ENCODE results near the gene ZNF322. TPM values are rescaled to one million over a fixed set of nuclear protein-coding genes. Genes with fewer than 3 reads are reported as not detected.
A peak's percentile ranks its signal among the peaks of the same experiment; 100 is the strongest.

ZNF322 gene
- polyA plus RNA-seq, 1 donor: 24.8 TPM

GRCh38 chr6:26623339-26623859, 36.1 kb downstream of the ZNF322 start:
- Histone ChIP-seq H3K4me3 (ENCODE audit: low read length) (no peak overlapping the region), H3K9me3 (ENCODE audit: control insufficient read depth, low read depth, low read length) (no peaks in the 10 kb centered on the region), H3K4me1 (ENCODE audit: control insufficient read depth, insufficient read depth, low read length) (no peaks in the 10 kb centered on the region), H3K27ac (ENCODE audit: low read length) (no peak overlapping the region), H3K36me3 (ENCODE audit: control insufficient read depth, insufficient read depth, low read length) (no peaks in the 10 kb centered on the region), H3K27me3 (ENCODE audit: control insufficient read depth, insufficient read depth, low read length) (peaks cover 4% of the 10 kb centered on the region)
- DNase-seq: no peak
- WGBS (ENCODE audit: insufficient coverage, low lambda C conversion rate): no CpG with 5 or more reads among the region's 1 CpG

DNA sequence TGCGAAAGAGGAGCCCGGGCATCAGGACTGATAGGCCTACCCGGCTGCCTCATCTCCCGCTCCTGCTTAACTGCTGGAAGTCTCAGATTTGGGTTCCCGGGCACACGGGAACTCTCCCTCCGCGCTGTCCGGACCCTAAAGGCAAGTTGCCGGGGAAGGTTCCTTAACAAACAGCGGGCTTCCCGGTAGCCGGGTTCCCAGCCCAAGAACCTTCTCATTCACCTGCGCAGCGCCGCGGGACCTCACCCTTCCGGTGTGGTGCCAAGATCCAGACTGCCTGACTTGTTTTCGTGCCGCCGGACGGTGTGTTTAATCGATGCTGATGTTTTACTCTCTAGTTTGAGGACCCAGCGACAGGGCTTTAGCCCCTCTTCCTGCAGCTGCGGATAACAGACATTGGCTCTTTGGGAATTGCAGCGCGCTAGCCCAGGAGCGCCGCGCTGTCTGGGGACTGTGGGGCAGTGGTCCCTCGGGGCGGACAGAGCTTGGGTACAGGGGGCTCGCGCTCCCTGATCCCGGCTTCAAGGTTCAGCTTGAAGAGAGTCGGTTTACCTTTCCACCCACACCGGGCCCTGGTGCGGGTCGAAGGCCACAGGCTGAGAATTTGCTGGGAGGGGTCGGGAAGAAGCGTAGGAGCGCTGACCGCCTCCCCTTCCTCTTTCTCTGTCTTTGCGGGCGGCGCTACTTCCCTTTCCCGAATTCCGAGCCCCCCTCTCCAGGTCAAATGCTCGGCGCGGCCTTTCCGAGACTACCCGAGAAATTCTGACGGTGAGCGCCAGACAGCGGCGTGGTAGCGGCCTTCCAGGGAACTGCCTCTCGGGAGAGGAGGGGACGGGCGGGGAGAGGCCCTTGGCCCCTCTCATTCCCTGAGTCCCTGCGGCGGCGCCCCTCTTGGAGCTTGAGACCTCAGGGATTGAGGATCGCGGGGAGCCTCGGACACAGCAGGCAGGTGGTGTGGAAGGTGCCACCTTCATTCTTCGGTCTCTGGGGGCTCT, 45.6 kb downstream of the ZNF322 start:
- no peaks in the 10 kb centered on the region for H3K36me3 ChIP-seq (ENCODE audit: control insufficient read depth, insufficient read depth, low read length)
- H3K4me1 ChIP-seq (ENCODE audit: control insufficient read depth, insufficient read depth, low read length): peaks cover 4% of the 10 kb centered on the region
- peaks cover 3% of the 10 kb centered on the region for H3K9me3 ChIP-seq (ENCODE audit: control insufficient read depth, low read depth, low read length)
- peaks cover 53% of the 10 kb centered on the region for H3K27me3 ChIP-seq (ENCODE audit: control insufficient read depth, insufficient read depth, low read length)
- peak in 1 of 2 donors; percentile 41 for DNase-seq
- peak overlapping the region; percentile 37 for H3K4me3 ChIP-seq (ENCODE audit: low read length)
- WGBS (ENCODE audit: insufficient coverage, low lambda C conversion rate): no CpG with 5 or more reads among the region's 68 CpGs
- H3K27ac ChIP-seq (ENCODE audit: low read length): no peak overlapping the region

DNA sequence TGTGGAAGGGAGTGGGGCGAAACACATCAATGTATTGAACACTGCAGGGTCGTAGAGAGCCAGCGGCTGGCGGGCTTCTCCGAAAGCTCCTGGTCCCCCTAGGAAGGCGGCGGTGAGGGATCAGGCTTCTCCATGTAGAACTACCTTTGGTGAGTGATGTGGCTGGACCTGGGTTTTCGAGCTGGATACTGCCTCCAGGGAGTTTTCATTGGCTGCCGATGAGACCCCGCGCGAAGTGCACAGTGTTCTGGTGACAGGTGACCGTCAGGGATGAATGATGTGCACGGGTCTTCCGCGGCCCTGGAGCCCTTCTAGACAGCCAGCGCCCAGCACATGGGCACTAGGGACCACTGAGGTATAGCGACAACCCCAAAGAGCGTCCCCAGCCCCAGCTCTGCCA, 46.3 kb downstream of the ZNF322 start:
- Histone ChIP-seq H3K27ac (ENCODE audit: low read length) (no peak overlapping the region), H3K36me3 (ENCODE audit: control insufficient read depth, insufficient read depth, low read length) (no peaks in the 10 kb centered on the region), H3K4me3 (ENCODE audit: low read length) (no peak overlapping the region), H3K9me3 (ENCODE audit: control insufficient read depth, low read depth, low read length) (peaks cover 3% of the 10 kb centered on the region), H3K4me1 (ENCODE audit: control insufficient read depth, insufficient read depth, low read length) (peaks cover 4% of the 10 kb centered on the region), H3K27me3 (ENCODE audit: control insufficient read depth, insufficient read depth, low read length) (peaks cover 53% of the 10 kb centered on the region)
- WGBS (ENCODE audit: insufficient coverage, low lambda C conversion rate): no CpG with 5 or more reads among the region's 19 CpGs
- DNase-seq: no peak

DNA sequence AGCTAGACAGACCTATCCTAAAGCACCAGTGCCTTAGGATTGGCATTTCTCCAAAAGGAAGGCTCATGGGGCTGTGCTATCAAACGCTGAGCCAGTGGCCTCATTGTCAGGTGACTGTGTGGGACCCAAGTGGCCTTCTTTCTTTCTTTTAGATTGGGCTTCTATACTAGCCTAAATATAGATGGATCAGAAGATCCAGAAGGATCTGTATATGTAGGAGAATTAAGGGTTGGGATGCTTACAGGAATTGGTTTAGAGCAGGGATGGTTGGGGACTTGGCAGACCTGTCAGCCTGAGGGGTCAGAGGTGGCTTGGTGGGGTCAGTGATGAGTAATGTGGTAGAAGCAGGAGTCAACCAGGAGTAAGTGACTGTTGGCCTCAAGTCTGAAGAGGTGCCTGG, 47.9 kb downstream of the ZNF322 start:
- peaks cover 2% of the 10 kb centered on the region for H3K9me3 ChIP-seq (ENCODE audit: control insufficient read depth, low read depth, low read length)
- no peak overlapping the region for H3K27ac ChIP-seq (ENCODE audit: low read length)
- no peak for DNase-seq
- no peak overlapping the region for H3K4me3 ChIP-seq (ENCODE audit: low read length)
- no CpG with 5 or more reads among the region's 1 CpG for WGBS (ENCODE audit: insufficient coverage, low lambda C conversion rate)
- peaks cover 53% of the 10 kb centered on the region for H3K27me3 ChIP-seq (ENCODE audit: control insufficient read depth, insufficient read depth, low read length)
- peaks cover 4% of the 10 kb centered on the region for H3K4me1 ChIP-seq (ENCODE audit: control insufficient read depth, insufficient read depth, low read length)
- no peaks in the 10 kb centered on the region for H3K36me3 ChIP-seq (ENCODE audit: control insufficient read depth, insufficient read depth, low read length)

DNA sequence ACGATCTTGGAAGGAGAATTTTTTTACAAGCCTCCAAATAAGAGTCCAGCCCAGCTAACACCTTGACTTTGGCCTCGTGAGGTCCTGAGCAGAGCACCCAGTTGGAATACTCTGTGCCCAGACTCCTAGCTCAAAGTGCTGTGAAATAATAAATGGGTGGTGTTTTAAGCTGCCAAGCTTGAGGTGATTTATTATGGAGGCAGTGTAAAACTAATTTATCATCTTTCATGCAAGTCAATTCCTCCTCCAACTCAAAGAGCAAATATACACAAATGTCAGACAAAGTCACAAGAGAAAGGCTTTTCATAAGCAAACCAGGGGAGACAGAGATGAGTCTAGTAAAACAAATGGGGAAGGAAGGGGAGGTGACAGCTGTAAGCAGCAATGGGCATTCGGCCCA, 50.1 kb downstream of the ZNF322 start:
- H3K4me1 ChIP-seq (ENCODE audit: control insufficient read depth, insufficient read depth, low read length): peaks cover 4% of the 10 kb centered on the region
- H3K9me3 ChIP-seq (ENCODE audit: control insufficient read depth, low read depth, low read length): no peaks in the 10 kb centered on the region
- no peak overlapping the region for H3K4me3 ChIP-seq (ENCODE audit: low read length)
- H3K36me3 ChIP-seq (ENCODE audit: control insufficient read depth, insufficient read depth, low read length): no peaks in the 10 kb centered on the region
- DNase-seq: no peak
- H3K27ac ChIP-seq (ENCODE audit: low read length): no peak overlapping the region
- H3K27me3 ChIP-seq (ENCODE audit: control insufficient read depth, insufficient read depth, low read length): peaks cover 42% of the 10 kb centered on the region
- no CpG with 5 or more reads among the region's 3 CpGs for WGBS (ENCODE audit: insufficient coverage, low lambda C conversion rate)

DNA sequence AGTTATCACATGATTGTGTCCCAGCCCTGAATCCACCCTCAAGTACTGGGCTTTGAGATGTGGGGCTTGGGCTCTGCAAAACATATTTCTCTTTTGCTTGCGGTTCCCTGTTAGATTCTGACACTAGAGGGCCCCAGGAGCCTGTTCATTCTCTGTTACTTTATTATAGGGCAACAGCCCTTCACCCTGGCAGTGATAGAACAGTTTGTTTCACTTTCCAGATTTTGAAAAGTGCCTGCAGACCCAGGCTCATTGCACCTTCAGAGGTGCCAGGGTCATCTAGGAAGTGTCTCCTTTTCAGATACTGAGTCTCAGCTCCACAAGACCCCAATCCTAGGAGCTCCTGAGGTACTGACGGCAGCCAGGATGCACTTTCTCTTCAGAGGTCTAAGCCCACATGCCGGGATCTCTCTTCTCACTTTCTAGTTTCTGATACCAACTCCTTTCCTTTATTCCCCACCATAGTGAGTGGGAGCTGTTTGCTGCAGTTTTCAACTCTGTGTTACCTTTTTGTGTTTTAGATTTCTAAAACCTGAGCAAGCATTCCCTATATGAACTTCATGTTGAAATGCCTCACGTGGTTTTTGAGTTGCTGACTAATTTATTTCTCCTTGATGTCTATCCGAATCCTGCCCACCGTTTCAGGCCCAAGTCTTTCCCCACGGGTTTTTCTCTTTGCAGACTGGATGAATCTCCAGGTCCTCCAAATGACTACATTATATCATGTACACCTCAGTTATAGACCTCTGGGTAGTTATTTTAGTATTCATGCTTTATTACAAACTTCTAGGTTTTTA, 51.9 kb downstream of the ZNF322 start:
- Histone ChIP-seq H3K27ac (ENCODE audit: low read length) (no peak overlapping the region), H3K36me3 (ENCODE audit: control insufficient read depth, insufficient read depth, low read length) (no peaks in the 10 kb centered on the region), H3K4me3 (ENCODE audit: low read length) (peak overlapping the region; percentile 34), H3K4me1 (ENCODE audit: control insufficient read depth, insufficient read depth, low read length) (no peaks in the 10 kb centered on the region), H3K9me3 (ENCODE audit: control insufficient read depth, low read depth, low read length) (no peaks in the 10 kb centered on the region), H3K27me3 (ENCODE audit: control insufficient read depth, insufficient read depth, low read length) (peaks cover 24% of the 10 kb centered on the region)
- DNase-seq: peak; percentile 54 to 67
- 73% methylated on average over 2 of the region's 7 CpGs for WGBS (ENCODE audit: insufficient coverage, low lambda C conversion rate)

- H3K27me3 ChIP-seq (ENCODE audit: control insufficient read depth, insufficient read depth, low read length): no peaks in the 10 kb centered on the region
- DNase-seq: no peak
- no peak overlapping the region for H3K4me3 ChIP-seq (ENCODE audit: low read length)
- no peak overlapping the region for H3K27ac ChIP-seq (ENCODE audit: low read length)
- no CpG with 5 or more reads among the region's 3 CpGs for WGBS (ENCODE audit: insufficient coverage, low lambda C conversion rate)
- H3K36me3 ChIP-seq (ENCODE audit: control insufficient read depth, insufficient read depth, low read length): peaks cover 1% of the 10 kb centered on the region
- no peaks in the 10 kb centered on the region for H3K9me3 ChIP-seq (ENCODE audit: control insufficient read depth, low read depth, low read length)
- H3K4me1 ChIP-seq (ENCODE audit: control insufficient read depth, insufficient read depth, low read length): no peaks in the 10 kb centered on the region
Measured at GRCh38 chr6:26604797-26605196, 54.7 kb downstream of the ZNF322 start.

DNA sequence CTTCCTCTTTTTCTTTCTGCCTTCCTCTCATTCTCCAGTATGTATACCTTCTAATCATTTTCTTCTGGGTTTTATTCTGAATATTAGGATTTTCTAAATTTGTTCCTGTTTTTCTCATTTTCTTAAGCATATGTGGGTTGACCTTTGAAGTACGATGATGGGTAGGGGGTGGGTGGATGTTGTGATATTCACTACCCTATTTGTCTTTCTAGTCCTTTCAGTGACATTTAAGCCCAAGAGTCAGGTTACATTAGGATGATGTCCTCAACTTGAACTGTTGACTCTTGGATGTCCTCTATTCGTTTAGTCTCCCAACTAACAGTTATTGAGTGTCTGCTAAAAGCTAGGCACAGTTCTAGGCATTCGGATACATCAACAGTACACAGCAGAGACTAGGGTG, 55.5 kb downstream of the ZNF322 start:
- 80% methylated on average over 1 of the region's 3 CpGs for WGBS (ENCODE audit: insufficient coverage, low lambda C conversion rate)

GRCh38 chr6:26602262-26602661, 57.3 kb downstream of the ZNF322 start:
- no peaks in the 10 kb centered on the region for H3K27me3 ChIP-seq (ENCODE audit: control insufficient read depth, insufficient read depth, low read length)
- WGBS (ENCODE audit: insufficient coverage, low lambda C conversion rate): 65% methylated on average over 2 of the region's 3 CpGs
- H3K27ac ChIP-seq (ENCODE audit: low read length): no peak overlapping the region
- H3K4me1 ChIP-seq (ENCODE audit: control insufficient read depth, insufficient read depth, low read length): peaks cover 6% of the 10 kb centered on the region
- H3K9me3 ChIP-seq (ENCODE audit: control insufficient read depth, low read depth, low read length): no peaks in the 10 kb centered on the region
- H3K4me3 ChIP-seq (ENCODE audit: low read length): no peak overlapping the region
- no peak for DNase-seq
- peaks cover 20% of the 10 kb centered on the region for H3K36me3 ChIP-seq (ENCODE audit: control insufficient read depth, insufficient read depth, low read length)

More for the DNA sequence above, 55.5 kb downstream of the ZNF322 start:
- H3K4me3 ChIP-seq (ENCODE audit: low read length): no peak overlapping the region
- H3K27ac ChIP-seq (ENCODE audit: low read length): no peak overlapping the region
- no peaks in the 10 kb centered on the region for H3K27me3 ChIP-seq (ENCODE audit: control insufficient read depth, insufficient read depth, low read length)
- no peaks in the 10 kb centered on the region for H3K9me3 ChIP-seq (ENCODE audit: control insufficient read depth, low read depth, low read length)
- no peak for DNase-seq
- H3K36me3 ChIP-seq (ENCODE audit: control insufficient read depth, insufficient read depth, low read length): peaks cover 9% of the 10 kb centered on the region
- no peaks in the 10 kb centered on the region for H3K4me1 ChIP-seq (ENCODE audit: control insufficient read depth, insufficient read depth, low read length)

DNA sequence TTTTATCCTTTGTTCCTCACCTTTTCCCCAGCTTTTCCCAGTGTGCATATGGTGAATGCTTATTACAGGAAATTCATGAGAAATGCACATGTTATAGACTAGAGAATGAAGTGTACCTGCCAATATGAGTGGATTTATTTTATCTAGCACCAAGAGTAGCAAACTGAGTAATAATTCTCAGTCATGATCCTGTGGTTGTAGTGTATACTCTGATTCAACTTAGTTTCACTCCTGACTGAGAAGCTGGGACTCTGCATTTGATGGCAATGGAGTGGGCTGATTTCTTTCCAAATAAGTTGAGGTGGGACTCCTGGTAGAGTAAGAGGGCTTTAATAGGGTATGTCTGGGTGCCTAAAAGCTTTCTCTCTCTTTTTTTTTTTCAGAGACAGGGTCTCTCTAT, 58.8 kb downstream of the ZNF322 start:
- Histone ChIP-seq H3K4me1 (ENCODE audit: control insufficient read depth, insufficient read depth, low read length) (peaks cover 6% of the 10 kb centered on the region), H3K27ac (ENCODE audit: low read length) (no peak overlapping the region), H3K36me3 (ENCODE audit: control insufficient read depth, insufficient read depth, low read length) (peaks cover 20% of the 10 kb centered on the region), H3K27me3 (ENCODE audit: control insufficient read depth, insufficient read depth, low read length) (no peaks in the 10 kb centered on the region), H3K9me3 (ENCODE audit: control insufficient read depth, low read depth, low read length) (no peaks in the 10 kb centered on the region), H3K4me3 (ENCODE audit: low read length) (no peak overlapping the region)
- DNase-seq: no peak

All from large intestine (tissue), 3 donors.